Psoas muscle (tissue), 8 donors: ENCODE results near the gene OR6B2. TPM values are rescaled to one million over a fixed set of nuclear protein-coding genes. Genes with fewer than 3 reads are reported as not detected.

Experiments
- ATAC-seq, 4 donors: fragments of 200-7000 bp; cut with Tn5 transposase; one replicate each; pipeline ENCODE4 v1.9.1; 2020; ENCODE audit warnings: moderate library complexity in 3 of 4, mild to moderate bottlenecking in 2 of 4
- DNase-seq, 2 donors: peaks; one replicate each; pipeline ENCODE4 v3.0.0-alpha.2; 2020
- H3K27ac ChIP-seq: fragments of 200-600 bp; one replicate; pipeline ENCODE4 v1.8.0; 2022
- H3K27me3 ChIP-seq, 3 donors: fragments of 200-600 bp in 1 of 3; one replicate each; pipeline versions ENCODE4 v1.6.1 to v1.8.0; 2013 to 2022; ENCODE audit warnings: low read length in 2 of 3, mild to moderate bottlenecking in 2 of 3, moderate library complexity in 1 of 3; ENCODE audit not compliant: insufficient read depth in 3 of 3
- H3K36me3 ChIP-seq, 2 donors: fragments of 200-600 bp in 1 of 2; one replicate each; pipeline versions ENCODE4 v1.6.1 to v1.8.0; 2013 to 2022; ENCODE audit warnings: low read depth in 1 of 2, mild to moderate bottlenecking in 1 of 2, moderate library complexity in 1 of 2; ENCODE audit not compliant: insufficient read depth in 1 of 2
- H3K4me1 ChIP-seq: fragments of 200-600 bp; one replicate; pipeline ENCODE4 v1.8.0; 2022
- H3K4me3 ChIP-seq: fragments of 200-600 bp; one replicate; pipeline ENCODE4 v1.8.0; 2022; ENCODE audit warnings: mild to moderate bottlenecking
- H3K9me3 ChIP-seq: fragments of 200-600 bp; one replicate; pipeline ENCODE4 v1.8.0; 2022
- CTCF ChIP-seq: fragments of 200-600 bp; IDR thresholded peaks from one replicate; pipeline ENCODE4 v1.8.0; 2022; ENCODE audit warnings: antibody characterized with exemption
- whole genome bisulfite sequencing, 3 donors: extraction: QIAGEN DNeasy Blood & Tissue Kit; methylation state at CpG; one replicate each; pipeline versions ENCODE4 v1.1.6 to v1.1.7; 2013; 5-methylcytosine and 5-hydroxymethylcytosine counted together
- intact Hi-C, 2 donors: fragments of 100-400 bp; cut with DNase I; formaldehyde crosslinking; loops; one replicate each; pipeline versions ENCODE4 v1.11.0 to v1.14.2; 2022
- polyA plus RNA-seq, 3 donors: library from polyadenylated mRNA; stranded (reverse); fragments of 200-250 nt; gene quantifications; one replicate each; pipeline ENCODE4 v1.2.3, GENCODE V29; 2013
- total RNA-seq, 4 donors: library from RNA; stranded (reverse); fragmentation: NEBNext Ultra II Directional in 2 of 4; extraction: Animal tissue kit (Norgen Biotek cat#: 25700) in 2 of 4; gene quantifications; one replicate each; pipeline versions ENCODE4 v1.2.1 to v1.2.4, GENCODE V29; 2021 to 2023
- donor health status: healthy with polysubstance abuse.
- donor health status: DM: no; HTN: no; CAD: no; lungs with moderate emphysema.
- donor health status: Bipolar disorder and iron deficiency.
- donor health status: healthy.
- donor health status: DM: yes; HTN: yes; CAD: no.
- donor health status: DM: no; HTN: no; CAD: no.
- donor health status: DM: no; HTN: no; CAD: no.
- donor health status: DM: yes; HTN: yes; CAD: no.

OR6B2 gene
- total and polyA plus RNA-seq, 7 donors: not detected

- Histone ChIP-seq H3K9me3 (no peaks in the 10 kb centered on the region), H3K36me3 (peaks cover 9 to 78% of the 10 kb centered on the region in 2 donors), H3K27ac (no peak overlapping the region), H3K4me3 (no peak overlapping the region), H3K27me3 (no peaks in the 10 kb centered on the region), H3K4me1 (no peaks in the 10 kb centered on the region)
- DNase-seq (no peak), ATAC-seq (no peak)
- 87 to 92% (median 88%) methylated on average over 14 of the region's 14 CpGs for WGBS, 3 donors
- no peak for TF ChIP-seq CTCF
- intact Hi-C loops: loop anchor here (1.0 to 10.0 kb wide), 4 partner anchors 56 to 959 kb away; no protein-coding TSS in a partner anchor
Observed at GRCh38 chr2:239990966-239991365, 39.3 kb downstream of the OR6B2 start.

- WGBS, 3 donors: 98 to 99% (median 98%) methylated on average over 5 of the region's 5 CpGs
- TF ChIP-seq CTCF: no peak
- no peak for ATAC-seq
- no peaks in the 10 kb centered on the region for H3K27me3 ChIP-seq
- H3K9me3 ChIP-seq: no peaks in the 10 kb centered on the region
- H3K27ac ChIP-seq: no peak overlapping the region
- H3K4me3 ChIP-seq: no peak overlapping the region
- DNase-seq: no peak
- no peaks in the 10 kb centered on the region for H3K4me1 ChIP-seq
- intact Hi-C loops: no loop called here
- H3K36me3 ChIP-seq: peaks cover 7 to 78% of the 10 kb centered on the region in 2 donors
Observed at GRCh38 chr2:239985356-239985755, 44.9 kb downstream of the OR6B2 start.

GRCh38 chr2:239984421-239985194, 45.6 kb downstream of the OR6B2 start:
- Histone ChIP-seq H3K27ac (no peak overlapping the region), H3K4me3 (no peak overlapping the region), H3K36me3 (peaks cover 7 to 71% of the 10 kb centered on the region in 2 donors), H3K4me1 (no peaks in the 10 kb centered on the region), H3K27me3 (no peaks in the 10 kb centered on the region), H3K9me3 (no peaks in the 10 kb centered on the region)
- TF ChIP-seq CTCF: no peak
- intact Hi-C loops: no loop called here
- DNase-seq (no peak), ATAC-seq (no peak)
- 93 to 95% (median 95%) methylated on average over 16 of the region's 16 CpGs for WGBS, 3 donors

- DNase-seq (no peak), ATAC-seq (no peak)
- H3K27ac ChIP-seq: no peak overlapping the region
- intact Hi-C loops: no loop called here
- H3K9me3 ChIP-seq: no peaks in the 10 kb centered on the region
- TF ChIP-seq CTCF: no peak
- H3K4me1 ChIP-seq: no peaks in the 10 kb centered on the region
- H3K36me3 ChIP-seq: peaks cover 7 to 63% of the 10 kb centered on the region in 2 donors
- no peak overlapping the region for H3K4me3 ChIP-seq
- no peaks in the 10 kb centered on the region for H3K27me3 ChIP-seq
- WGBS, 3 donors: 78 to 87% (median 83%) methylated on average over 9 of the region's 9 CpGs
Observed at GRCh38 chr2:239983004-239983778, 47.0 kb downstream of the OR6B2 start.

Other genes starting within 250 kb of the OR6B2 start
- gene NDUFA10, start 5.1 kb downstream of the OR6B2 start, total RNA-seq: 100 to 1,000 TPM; 132 to 183 (median 163) TPM
- gene NDUFA10, start 5.1 kb downstream of the OR6B2 start, polyA plus RNA-seq: 100 to 1,000 TPM in 2 of 3 donors, 10 to 100 TPM in 1; 84.2 to 135 (median 113) TPM
- not detected for gene OR6B3, start 23.1 kb upstream of the OR6B2 start, total RNA-seq
- not detected for gene OR6B3, start 23.1 kb upstream of the OR6B2 start, polyA plus RNA-seq
- gene COPS9, start 105.9 kb upstream of the OR6B2 start, total RNA-seq: 100 to 1,000 TPM; 136 to 214 (median 158) TPM
- 100 to 1,000 TPM; 345 to 597 (median 427) TPM for gene COPS9, start 105.9 kb upstream of the OR6B2 start, polyA plus RNA-seq
- gene OTOS, start 110.2 kb upstream of the OR6B2 start, total RNA-seq: not detected
- under 1 TPM in 1 of 3 donors, not detected in 2; 0.20 TPM for gene OTOS, start 110.2 kb upstream of the OR6B2 start, polyA plus RNA-seq